NCI-H187 (cell line): ENCODE measurements around the gene MPRIP.

Experiments used
- DNase-seq, 2 experiments: peaks; one replicate each; lab custom pipeline; 2025; lab: John Stamatoyannopoulos, UW

MPRIP gene

DNA sequence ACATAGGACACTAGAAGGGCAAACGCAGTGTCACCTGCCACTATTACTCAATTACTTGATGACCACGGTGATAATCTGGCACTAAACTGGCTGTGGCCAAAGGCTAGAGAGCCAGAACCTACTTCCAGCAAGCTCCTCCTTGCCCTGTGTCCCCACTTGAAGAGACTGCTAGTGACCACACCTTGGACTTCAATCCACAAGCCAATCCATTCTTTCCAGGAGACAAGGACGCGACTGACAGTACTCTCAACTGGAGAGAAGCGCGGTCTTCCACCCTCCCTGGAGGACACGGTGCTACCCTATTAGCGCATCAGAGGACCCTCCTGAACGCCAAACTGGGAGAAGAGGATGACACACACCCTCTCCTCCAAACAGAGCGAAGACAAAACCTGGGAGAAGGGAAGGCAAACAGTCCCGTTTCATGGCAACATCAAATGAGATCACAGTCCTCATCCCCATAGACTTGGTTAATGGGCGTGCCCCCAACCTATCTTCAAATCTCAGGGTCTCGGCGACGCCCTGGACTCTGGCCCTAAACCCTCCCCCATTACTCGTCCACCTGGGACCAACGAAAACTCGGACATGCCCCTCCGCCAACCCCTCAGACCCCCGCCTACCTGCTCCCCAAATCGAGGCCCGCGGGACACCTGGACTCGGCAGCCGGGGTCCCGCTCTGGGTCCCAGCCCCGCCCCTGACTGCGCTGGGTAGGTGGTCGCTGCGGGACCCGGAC lies 194.2 kb downstream of the MPRIP start:
- DNase-seq, result no peak

DNA sequence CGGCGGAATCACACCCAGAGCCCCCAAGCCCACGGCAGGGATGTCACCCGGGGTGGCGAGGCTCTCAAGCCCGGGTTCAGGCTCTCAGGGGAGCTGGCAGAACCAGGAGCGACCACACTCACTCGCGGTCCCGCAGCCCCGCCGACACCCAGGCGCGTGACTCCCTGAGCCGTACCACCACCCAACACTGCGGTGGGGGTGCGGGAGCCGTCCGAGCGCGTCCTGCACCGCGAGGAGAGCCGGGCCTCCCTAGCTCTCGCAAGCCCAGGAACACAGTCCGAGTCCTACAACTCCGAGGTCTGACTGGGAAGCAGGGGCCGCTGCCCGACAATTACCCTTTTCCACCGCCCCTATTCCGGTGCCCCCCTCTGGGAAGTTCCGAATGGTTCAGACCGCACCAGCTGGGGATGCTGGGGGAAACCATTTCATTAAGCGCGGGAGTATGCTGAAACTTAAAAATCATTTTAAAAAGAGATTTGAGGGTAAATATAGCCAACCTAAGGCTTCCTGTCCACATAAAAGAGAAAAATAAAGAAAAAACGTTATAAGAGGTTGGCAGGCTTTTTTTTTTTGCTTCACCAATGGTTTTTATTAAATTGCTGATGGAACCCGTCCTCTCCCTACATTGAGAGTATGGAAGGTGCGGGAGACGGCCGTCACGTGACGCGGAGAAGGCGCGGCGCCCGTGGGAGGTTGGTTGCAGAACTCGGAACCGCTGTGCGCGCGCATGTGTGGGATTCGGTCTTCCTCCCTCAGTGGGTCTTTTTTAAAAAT lies 195.0 kb downstream of the MPRIP start, which contains the start of gene FLCN:
FLCN (minus strand) TSS at position 143 of the 774 bp plus-strand sequence. CDS start 9,031 bp downstream, outside the sequence.
- peak; percentile 49 to 74 for DNase-seq

- no peak for DNase-seq
Measured at GRCh38 chr17:17239832-17240231, 197.6 kb downstream of the MPRIP start.

- DNase-seq, result no peak
Measured at GRCh38 chr17:17241656-17242055, 199.4 kb downstream of the MPRIP start.

DNA sequence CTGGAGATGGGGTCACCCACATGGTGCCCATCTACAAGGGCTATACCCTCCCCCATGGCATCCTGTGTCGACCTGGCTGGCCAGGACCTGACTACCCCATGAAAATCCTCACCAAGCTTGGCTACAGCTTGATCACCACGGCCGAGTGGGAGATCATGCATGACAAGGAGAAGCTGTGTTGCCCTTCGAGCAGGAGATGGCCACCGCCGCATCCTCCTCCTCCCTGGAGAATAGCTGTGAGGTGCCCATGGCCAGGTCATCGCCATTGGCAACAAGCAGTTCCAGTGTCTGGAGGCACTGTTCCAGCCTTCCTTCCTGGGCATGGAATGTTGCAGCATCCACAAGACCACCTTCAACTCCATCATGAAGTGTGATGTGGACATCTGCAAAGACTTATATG lies 200.0 kb downstream of the MPRIP start:
- no peak for DNase-seq
